Measurements from ENCODE around the gene RIN3.
"Not testable (repeated sequence)": the region's sequence is repeated elsewhere in the genome, so short reads cannot be mapped to it uniquely, and the experiment has no call there.

RIN3 gene

GRCh38 chr14:92678766-92679165 lies 165.2 kb downstream of the RIN3 start:
- no peak for DNase-seq

- DNase-seq: no peak
Observed at GRCh38 chr14:92679246-92679645, 165.7 kb downstream of the RIN3 start.

- DNase-seq: not testable (repeated sequence)
Observed at GRCh38 chr14:92680330-92680729, 166.7 kb downstream of the RIN3 start.

GRCh38 chr14:92680781-92681650 lies 167.4 kb downstream of the RIN3 start:
- DNase-seq: peak; percentile 69

GRCh38 chr14:92683041-92683440 lies 169.5 kb downstream of the RIN3 start:
- DNase-seq: no peak

- no peak for DNase-seq
Observed at GRCh38 chr14:92684801-92685560, 171.4 kb downstream of the RIN3 start.

- no peak for DNase-seq
Observed at GRCh38 chr14:92685784-92686355, 172.3 kb downstream of the RIN3 start.

- no peak for DNase-seq
Observed at GRCh38 chr14:92686411-92686899, 172.9 kb downstream of the RIN3 start.

GRCh38 chr14:92686900-92687427 lies 173.4 kb downstream of the RIN3 start:
- peak; percentile 66 for DNase-seq

- no peak for DNase-seq
Observed at GRCh38 chr14:92687681-92688433, 174.3 kb downstream of the RIN3 start.

GRCh38 chr14:92688434-92689375 lies 175.1 kb downstream of the RIN3 start:
- no peak for DNase-seq

- peak; percentile 55 for DNase-seq
Observed at GRCh38 chr14:92690171-92691011, 176.8 kb downstream of the RIN3 start.

GRCh38 chr14:92692822-92693226 lies 179.2 kb downstream of the RIN3 start:
- DNase-seq: no peak

GRCh38 chr14:92693998-92694795 lies 180.6 kb downstream of the RIN3 start:
- DNase-seq: no peak

- no peak for DNase-seq
Observed at GRCh38 chr14:92694807-92695206, 181.2 kb downstream of the RIN3 start.

- DNase-seq: no peak
Observed at GRCh38 chr14:92695562-92695961, 182.0 kb downstream of the RIN3 start.

GRCh38 chr14:92696366-92696765 lies 182.8 kb downstream of the RIN3 start:
- DNase-seq: no peak

- DNase-seq: no peak
Observed at GRCh38 chr14:92698393-92698792, 184.8 kb downstream of the RIN3 start.

- no peak for DNase-seq
Observed at GRCh38 chr14:92701826-92702225, 188.2 kb downstream of the RIN3 start.
